ENCODE results near the gene TOMT. TPM values are rescaled to one million over a fixed set of nuclear protein-coding genes. Genes with fewer than 3 reads are reported as not detected.

TOMT gene
- polyA plus RNA-seq, 3 donors = not detected

DNA sequence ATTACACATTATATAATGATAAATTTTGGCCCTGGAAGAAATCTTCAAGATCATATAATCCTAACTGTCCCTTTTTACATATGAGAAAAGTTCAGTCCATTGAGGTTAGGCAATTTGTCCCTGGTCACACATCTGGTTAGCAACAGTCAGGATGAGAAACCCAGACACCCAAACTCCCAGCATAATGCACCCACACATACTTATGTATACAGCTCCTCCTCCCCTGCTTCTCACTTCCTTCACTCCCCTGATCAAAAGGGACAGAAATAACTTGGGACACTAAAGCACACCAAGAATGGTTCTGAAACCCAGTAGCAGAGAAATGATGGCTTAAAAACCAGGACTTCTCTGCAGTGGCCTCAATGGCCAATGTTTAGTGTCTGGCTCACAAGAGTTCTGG lies 36.5 kb upstream of the TOMT start:
- Mint-ChIP-seq H3K4me1 (peaks cover 60% of the 10 kb centered on the region), H3K9me3 (no peaks in the 10 kb centered on the region), H3K36me3 (peaks cover 13 to 27% of the 10 kb centered on the region in 2 donors), H3K4me3 (peak overlapping the region; percentile 49 to 92), H3K27ac (peak overlapping the region; percentile 97 to 99 (median 99)), H3K27me3 (ENCODE audit: low read depth in 3 of 3) (no peaks in the 10 kb centered on the region)
- TF ChIP-seq, protein P1, sequence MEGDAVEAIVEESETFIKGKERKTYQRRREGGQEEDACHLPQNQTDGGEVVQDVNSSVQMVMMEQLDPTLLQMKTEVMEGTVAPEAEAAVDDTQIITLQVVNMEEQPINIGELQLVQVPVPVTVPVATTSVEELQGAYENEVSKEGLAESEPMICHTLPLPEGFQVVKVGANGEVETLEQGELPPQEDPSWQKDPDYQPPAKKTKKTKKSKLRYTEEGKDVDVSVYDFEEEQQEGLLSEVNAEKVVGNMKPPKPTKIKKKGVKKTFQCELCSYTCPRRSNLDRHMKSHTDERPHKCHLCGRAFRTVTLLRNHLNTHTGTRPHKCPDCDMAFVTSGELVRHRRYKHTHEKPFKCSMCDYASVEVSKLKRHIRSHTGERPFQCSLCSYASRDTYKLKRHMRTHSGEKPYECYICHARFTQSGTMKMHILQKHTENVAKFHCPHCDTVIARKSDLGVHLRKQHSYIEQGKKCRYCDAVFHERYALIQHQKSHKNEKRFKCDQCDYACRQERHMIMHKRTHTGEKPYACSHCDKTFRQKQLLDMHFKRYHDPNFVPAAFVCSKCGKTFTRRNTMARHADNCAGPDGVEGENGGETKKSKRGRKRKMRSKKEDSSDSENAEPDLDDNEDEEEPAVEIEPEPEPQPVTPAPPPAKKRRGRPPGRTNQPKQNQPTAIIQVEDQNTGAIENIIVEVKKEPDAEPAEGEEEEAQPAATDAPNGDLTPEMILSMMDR (IDR thresholded peaks at IDR 0.05) = no peak
- H3K79me2 ChIP-seq (ENCODE audit: insufficient read depth, low read length) = peaks cover 92% of the 10 kb centered on the region
- no peaks in the 10 kb centered on the region for H3K27me3 ChIP-seq (ENCODE audit: control insufficient read depth in 2 of 2, insufficient read depth in 2 of 2, low read length in 2 of 2)
- H3K36me3 ChIP-seq (replicated peaks in 1 of 2; ENCODE audit: control insufficient read depth in 1 of 2, insufficient read depth in 2 of 2, low read length in 2 of 2) = peaks cover 7 to 28% of the 10 kb centered on the region in 2 donors
- H2AFZ ChIP-seq (ENCODE audit: insufficient read depth, low read depth, low read length, poor library complexity, severe bottlenecking) = peak overlapping the region; percentile 65
- peak overlapping the region; percentile 0 to 61 (median 40) for H3K4me3 ChIP-seq (replicated peaks in 1 of 3; ENCODE audit: low read depth in 2 of 3, low read length in 3 of 3)
- DNase-seq = peak; percentile 52 to 75 (median 54)
- no peaks in the 10 kb centered on the region for H3K9me3 ChIP-seq (replicated peaks in 1 of 2; ENCODE audit: control insufficient read depth in 1 of 2, insufficient read depth in 1 of 2, low read length in 2 of 2)
- no peaks in the 10 kb centered on the region for H4K20me1 ChIP-seq (ENCODE audit: insufficient read depth, low read length)
- H3K4me2 ChIP-seq (replicated peaks; ENCODE audit: extremely low read depth, low read length, poor library complexity, severe bottlenecking) = peak overlapping the region; percentile 79
- peaks cover 50 to 64% of the 10 kb centered on the region in 2 donors for H3K4me1 ChIP-seq (ENCODE audit: control insufficient read depth in 1 of 2, insufficient read depth in 2 of 2, low read length in 2 of 2)
- intact Hi-C loops (cut with micrococcal nuclease) = loop anchor here in 1 of 2 donors (5.0 kb wide), 1 partner anchor 37 kb away; no protein-coding TSS in a partner anchor
- H3K27ac ChIP-seq (ENCODE audit: low read depth in 1 of 2, low read length in 2 of 2) = peak overlapping the region; percentile 88 to 96
- H3K9ac ChIP-seq (ENCODE audit: insufficient read depth, low read length, poor library complexity, severe bottlenecking) = peak overlapping the region; percentile 66

DNA sequence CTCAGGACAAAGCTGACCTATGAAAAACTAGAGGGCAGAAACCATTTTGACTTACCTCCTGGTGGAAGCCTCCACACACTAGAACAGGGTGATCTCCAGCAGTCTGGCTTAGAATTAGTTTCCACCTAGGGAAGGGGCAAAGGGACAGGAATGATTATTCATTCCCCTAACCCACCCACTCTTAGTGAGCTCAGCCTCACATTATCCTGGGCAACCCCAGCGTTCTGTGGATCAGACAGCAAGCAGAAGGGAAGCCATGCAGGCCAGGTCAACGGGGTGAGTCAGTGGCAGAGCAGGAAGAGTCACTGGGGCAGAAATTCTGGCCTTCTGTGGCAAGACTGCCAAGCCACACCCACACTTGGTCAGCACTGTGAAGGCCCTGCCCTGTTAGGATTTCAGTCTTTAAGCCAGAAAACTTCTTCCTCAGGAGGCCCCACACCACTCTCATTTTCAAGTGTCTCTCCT lies 35.9 kb upstream of the TOMT start:
- DNase-seq = peak; percentile 92 to 97 (median 96)
- H3K9me3 ChIP-seq (replicated peaks in 1 of 2; ENCODE audit: control insufficient read depth in 1 of 2, insufficient read depth in 1 of 2, low read length in 2 of 2) = no peaks in the 10 kb centered on the region
- 0% methylated on average over 2 of the region's 2 CpGs for WGBS (ENCODE audit: insufficient coverage)
- H3K27me3 ChIP-seq (ENCODE audit: control insufficient read depth in 2 of 2, insufficient read depth in 2 of 2, low read length in 2 of 2) = no peaks in the 10 kb centered on the region
- H3K9me3 Mint-ChIP-seq = no peaks in the 10 kb centered on the region
- peak overlapping the region; percentile 0 to 61 (median 40) for H3K4me3 ChIP-seq (replicated peaks in 1 of 3; ENCODE audit: low read depth in 2 of 3, low read length in 3 of 3)
- peaks cover 5 to 22% of the 10 kb centered on the region in 2 donors for H3K36me3 ChIP-seq (replicated peaks in 1 of 2; ENCODE audit: control insufficient read depth in 1 of 2, insufficient read depth in 2 of 2, low read length in 2 of 2)
- peak overlapping the region; percentile 97 to 99 (median 99) for H3K27ac Mint-ChIP-seq
- peak overlapping the region; percentile 56 to 92 for H3K4me3 Mint-ChIP-seq
- TF ChIP-seq, protein P1 (IDR thresholded peaks at IDR 0.05) = no peak
- peaks cover 13 to 22% of the 10 kb centered on the region in 2 donors for H3K36me3 Mint-ChIP-seq
- H2AFZ ChIP-seq (ENCODE audit: insufficient read depth, low read depth, low read length, poor library complexity, severe bottlenecking) = peak overlapping the region; percentile 65
- H3K9ac ChIP-seq (ENCODE audit: insufficient read depth, low read length, poor library complexity, severe bottlenecking) = peak overlapping the region; percentile 66
- peak overlapping the region; percentile 88 to 96 for H3K27ac ChIP-seq (ENCODE audit: low read depth in 1 of 2, low read length in 2 of 2)
- intact Hi-C loops (cut with micrococcal nuclease) = loop anchor here in 1 of 2 donors (2.0 to 5.0 kb wide), 2 partner anchors 21 to 38 kb away; no protein-coding TSS in a partner anchor
- peak overlapping the region; percentile 79 for H3K4me2 ChIP-seq (replicated peaks; ENCODE audit: extremely low read depth, low read length, poor library complexity, severe bottlenecking)
- H3K79me2 ChIP-seq (ENCODE audit: insufficient read depth, low read length) = peaks cover 91% of the 10 kb centered on the region
- H3K4me1 ChIP-seq (ENCODE audit: control insufficient read depth in 1 of 2, insufficient read depth in 2 of 2, low read length in 2 of 2) = peaks cover 50 to 64% of the 10 kb centered on the region in 2 donors
- H3K4me1 Mint-ChIP-seq = peaks cover 60% of the 10 kb centered on the region
- H4K20me1 ChIP-seq (ENCODE audit: insufficient read depth, low read length) = no peaks in the 10 kb centered on the region
- no peaks in the 10 kb centered on the region for H3K27me3 Mint-ChIP-seq (ENCODE audit: low read depth in 3 of 3)
